Measurements from ENCODE around the gene ZBTB38.

The ZBTB38 gene

GRCh38 chr3:141392416-141392815 is 24.1 kb downstream of the ZBTB38 start:
- no peaks in the 10 kb centered on the region for H3K27me3 ChIP-seq (ENCODE audit: insufficient read depth, poor library complexity, severe bottlenecking)
- DNase-seq (ENCODE audit: low read depth in 1 of 2, low spot score in 1 of 2) = no peak
- no peak overlapping the region for H3K4me3 ChIP-seq (replicated peaks; ENCODE audit: insufficient read depth, low read length)
- H3K27ac ChIP-seq (replicated peaks) = no peak overlapping the region
- TF ChIP-seq CTCF (IDR thresholded peaks at IDR 0.05; ENCODE audit: insufficient read depth, low read length) = no peak
- TF ChIP-seq SPI1 (IDR thresholded peaks at IDR 0.05; ENCODE audit: borderline replicate concordance, low read depth) = no peak
- TF ChIP-seq REST (IDR thresholded peaks at IDR 0.05; ENCODE audit: insufficient replicate concordance, low read depth) = no peak

GRCh38 chr3:141392897-141393734 is 24.8 kb downstream of the ZBTB38 start:
- TF ChIP-seq SPI1 (IDR thresholded peaks at IDR 0.05; ENCODE audit: borderline replicate concordance, low read depth) (no peak), POLR2AphosphoS5 (IDR thresholded peaks at IDR 0.05; ENCODE audit: low read depth) (no peak), GABPA (IDR thresholded peaks at IDR 0.05; ENCODE audit: low read depth) (no peak), REST (IDR thresholded peaks at IDR 0.05; ENCODE audit: insufficient replicate concordance, low read depth) (no peak), CTCF (IDR thresholded peaks at IDR 0.05; ENCODE audit: insufficient read depth, low read length) (no peak)
- no peak overlapping the region for H3K27ac ChIP-seq (replicated peaks)
- DNase-seq (ENCODE audit: low read depth in 1 of 2, low spot score in 1 of 2) = no peak
- no peak overlapping the region for H3K4me3 ChIP-seq (replicated peaks; ENCODE audit: insufficient read depth, low read length)
- no peaks in the 10 kb centered on the region for H3K27me3 ChIP-seq (ENCODE audit: insufficient read depth, poor library complexity, severe bottlenecking)

- TF ChIP-seq POLR2AphosphoS5 (IDR thresholded peaks at IDR 0.05; ENCODE audit: low read depth) = no peak
- Histone ChIP-seq H3K4me3 (replicated peaks; ENCODE audit: insufficient read depth, low read length) (no peak overlapping the region), H3K27ac (replicated peaks) (no peak overlapping the region), H3K27me3 (ENCODE audit: insufficient read depth, poor library complexity, severe bottlenecking) (no peaks in the 10 kb centered on the region)
- no peak for DNase-seq (ENCODE audit: low read depth in 1 of 2, low spot score in 1 of 2)
Observed at GRCh38 chr3:141393735-141394076, 25.4 kb downstream of the ZBTB38 start.

DNA sequence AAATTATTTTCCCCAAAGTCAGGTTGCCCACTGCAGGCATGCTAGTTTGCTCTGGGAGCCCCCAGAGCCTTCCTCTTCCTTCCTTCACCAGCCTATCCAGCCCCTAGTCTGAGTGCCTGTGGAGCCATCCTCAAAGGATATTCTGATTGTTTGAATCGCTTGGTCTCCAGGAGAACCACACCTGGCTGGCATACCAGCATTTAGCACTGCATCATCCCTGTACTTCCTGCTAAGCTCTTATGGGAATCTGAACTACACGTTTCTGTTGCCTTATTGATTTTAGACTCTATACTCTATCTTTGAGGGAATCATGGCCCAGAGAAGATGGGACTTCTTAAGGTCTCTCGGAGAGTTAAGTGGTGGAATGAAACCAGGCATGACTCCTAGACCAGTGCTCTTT is 26.3 kb downstream of the ZBTB38 start:
- Histone ChIP-seq H3K27ac (replicated peaks) (no peak overlapping the region), H3K4me3 (replicated peaks; ENCODE audit: insufficient read depth, low read length) (no peak overlapping the region), H3K27me3 (ENCODE audit: insufficient read depth, poor library complexity, severe bottlenecking) (no peaks in the 10 kb centered on the region)
- TF ChIP-seq GABPA (IDR thresholded peaks at IDR 0.05; ENCODE audit: low read depth) (no peak), CTCF (IDR thresholded peaks at IDR 0.05; ENCODE audit: insufficient read depth, low read length) (no peak), REST (IDR thresholded peaks at IDR 0.05; ENCODE audit: insufficient replicate concordance, low read depth) (no peak), SPI1 (IDR thresholded peaks at IDR 0.05; ENCODE audit: borderline replicate concordance, low read depth) (no peak)
- no peak for DNase-seq (ENCODE audit: low read depth in 1 of 2, low spot score in 1 of 2)
